ENCODE measurements around the gene FLT4.
"Not testable (repeated sequence)": the region's sequence is repeated elsewhere in the genome, so short reads cannot be mapped to it uniquely, and the experiment has no call there.

The FLT4 gene

DNA sequence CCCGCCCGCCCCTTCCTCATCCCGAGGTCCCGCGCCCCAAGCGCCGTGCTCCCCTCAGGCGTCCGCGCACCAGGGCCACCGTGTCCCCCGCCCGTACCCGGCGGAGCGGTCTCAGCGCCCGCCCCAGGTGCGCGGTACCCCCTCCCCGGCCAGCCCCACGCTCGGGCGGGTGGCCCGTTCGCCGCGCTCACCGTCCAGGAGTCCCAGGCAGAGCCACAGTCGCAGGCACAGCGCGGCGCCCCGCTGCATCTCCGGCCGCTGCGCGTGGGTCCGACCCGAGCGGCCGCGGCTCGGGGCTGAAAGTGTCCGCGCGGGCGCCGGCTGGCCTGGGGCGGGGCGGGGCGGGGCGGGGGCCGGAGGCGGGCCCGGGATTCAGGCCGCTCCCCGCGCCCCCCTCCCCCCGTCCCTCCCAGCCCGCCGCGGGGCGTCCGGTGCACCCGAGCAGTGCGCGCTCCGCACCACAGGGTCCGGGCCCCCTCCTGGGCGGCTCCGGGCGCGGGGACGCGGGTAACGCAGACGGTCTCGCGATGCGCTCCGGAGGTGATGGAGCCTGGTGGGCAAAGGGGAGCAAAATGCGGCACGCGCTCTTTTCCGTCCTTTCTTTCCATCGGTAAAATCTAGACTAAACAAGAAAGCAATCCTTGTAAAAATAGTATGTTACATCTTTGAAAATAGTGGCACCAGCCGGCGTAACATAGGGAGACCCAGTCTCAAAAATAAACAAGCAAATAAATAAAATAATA, at the start of gene FLT4:
FLT4 (minus strand) TSS at position 304 of the 743 bp plus-strand sequence; CDS start at position 249, 55 bp downstream.
- no peak for DNase-seq (ENCODE audit: low spot score)

DNA sequence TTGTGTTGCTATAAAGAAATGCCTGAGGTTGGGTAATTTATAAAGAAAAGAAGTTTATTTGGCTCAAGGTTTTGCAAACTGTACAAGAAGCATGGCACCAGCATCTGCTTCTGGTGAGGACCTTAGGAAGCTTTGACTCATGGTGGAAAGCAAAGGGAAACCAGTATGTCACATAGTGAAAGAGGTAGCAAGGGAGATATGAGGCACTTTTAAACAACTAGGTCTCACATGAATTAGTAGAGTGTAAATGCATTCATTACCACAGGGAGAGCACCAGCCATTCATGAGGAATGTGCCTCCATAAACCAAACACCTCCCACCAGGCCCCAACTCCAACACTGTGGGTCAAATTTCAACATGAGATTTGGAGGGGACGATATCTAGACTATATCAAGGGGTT, 49.6 kb upstream of the FLT4 start:
- no peak for DNase-seq (ENCODE audit: low spot score)

DNA sequence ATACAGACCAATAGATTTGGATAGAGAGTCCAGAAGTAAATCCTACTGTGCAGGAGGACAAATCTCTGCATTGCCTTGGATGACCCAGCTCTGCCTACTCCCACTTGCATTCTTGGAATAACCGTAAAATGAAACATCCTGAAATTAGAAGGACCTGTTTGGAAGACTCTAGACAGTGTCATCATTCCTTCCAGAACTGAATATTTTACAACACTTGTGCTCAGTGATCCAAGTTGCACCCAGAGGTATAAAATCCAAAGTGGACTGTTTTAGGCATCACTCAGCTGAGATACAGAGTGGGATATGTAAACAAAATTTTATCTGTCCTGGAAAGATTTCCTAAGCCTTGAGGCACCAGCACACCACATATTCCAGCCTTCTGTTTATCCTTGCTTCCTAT, 46.7 kb upstream of the FLT4 start:
- no peak for DNase-seq (ENCODE audit: low spot score)

DNA sequence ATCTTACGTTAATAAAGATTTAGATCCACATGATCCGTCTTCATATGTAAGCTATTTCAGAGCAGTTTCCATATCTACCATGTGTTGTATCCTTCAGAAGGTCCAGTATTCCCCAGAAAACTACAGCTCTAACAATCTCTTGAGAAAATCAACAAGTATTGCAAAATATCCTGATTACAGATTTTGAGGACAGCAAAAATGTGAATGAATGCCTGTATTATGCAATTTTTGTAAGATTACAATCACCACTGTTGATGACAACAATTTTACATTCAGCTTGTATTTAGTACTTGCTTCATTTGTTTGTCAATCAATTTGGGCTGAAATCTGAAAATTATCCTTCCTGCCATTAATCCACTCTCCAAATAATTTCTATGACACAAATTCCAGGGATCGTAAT, 43.0 kb upstream of the FLT4 start:
- DNase-seq (ENCODE audit: low spot score) = no peak

DNA sequence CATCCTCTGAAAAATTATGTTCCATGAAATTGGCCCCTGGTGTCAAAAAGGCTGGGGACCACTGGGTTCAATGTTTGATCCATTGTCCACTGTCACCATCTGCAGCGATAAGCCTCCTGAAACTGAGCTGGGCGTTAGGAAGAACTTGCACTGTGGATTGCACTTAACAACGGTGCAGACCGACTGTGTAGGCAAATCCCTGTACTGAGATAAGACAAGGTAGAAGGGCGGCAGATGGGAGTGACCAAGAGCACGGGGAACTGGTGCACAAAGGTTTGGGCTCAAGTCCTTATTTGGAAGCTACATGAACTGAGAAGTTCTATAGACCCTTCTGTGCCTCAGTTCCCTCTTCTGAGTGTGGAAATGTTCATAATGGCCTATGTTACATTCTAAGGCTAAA, 41.6 kb upstream of the FLT4 start:
- no peak for DNase-seq (ENCODE audit: low spot score)

DNA sequence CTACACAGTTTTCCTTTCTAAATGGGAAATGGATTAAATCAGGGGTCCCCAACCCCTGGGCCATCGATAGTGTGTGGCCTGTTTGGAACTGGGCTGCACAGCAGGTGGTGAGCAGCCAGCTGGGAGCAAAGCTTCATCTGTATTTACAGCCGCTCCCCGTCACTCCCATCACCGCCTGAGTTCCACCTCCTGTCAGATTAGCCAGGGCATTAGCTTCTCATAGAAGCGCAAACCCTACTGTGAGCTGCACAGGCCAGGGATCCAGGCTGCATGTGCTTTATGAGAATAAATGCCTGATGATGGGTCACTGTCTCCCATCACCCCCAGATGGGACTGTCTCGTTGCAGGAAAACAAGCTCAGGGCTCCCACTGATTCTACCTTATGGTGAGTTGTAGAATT, 41.2 kb upstream of the FLT4 start:
- DNase-seq (ENCODE audit: low spot score) = no peak

DNA sequence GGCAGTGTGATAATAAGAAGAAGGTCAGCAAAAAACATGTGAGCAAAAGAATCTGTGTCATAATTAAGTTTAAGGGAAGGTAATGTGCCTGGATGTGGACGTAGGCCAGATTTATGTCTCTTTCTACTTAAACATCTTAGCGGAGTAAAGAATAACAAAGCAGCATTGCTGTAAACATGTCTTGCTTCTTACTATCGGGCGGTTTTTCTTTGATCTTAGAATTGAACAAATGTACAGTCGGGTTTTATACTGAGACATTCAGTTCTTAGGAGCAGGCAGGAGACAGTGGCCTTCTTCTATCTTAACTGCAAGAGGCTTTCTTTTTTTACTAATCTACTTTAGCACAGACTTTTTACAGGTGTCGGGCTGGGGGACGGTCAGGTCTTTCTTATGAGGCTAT, 40.4 kb upstream of the FLT4 start:
- DNase-seq (ENCODE audit: low spot score) = no peak

DNA sequence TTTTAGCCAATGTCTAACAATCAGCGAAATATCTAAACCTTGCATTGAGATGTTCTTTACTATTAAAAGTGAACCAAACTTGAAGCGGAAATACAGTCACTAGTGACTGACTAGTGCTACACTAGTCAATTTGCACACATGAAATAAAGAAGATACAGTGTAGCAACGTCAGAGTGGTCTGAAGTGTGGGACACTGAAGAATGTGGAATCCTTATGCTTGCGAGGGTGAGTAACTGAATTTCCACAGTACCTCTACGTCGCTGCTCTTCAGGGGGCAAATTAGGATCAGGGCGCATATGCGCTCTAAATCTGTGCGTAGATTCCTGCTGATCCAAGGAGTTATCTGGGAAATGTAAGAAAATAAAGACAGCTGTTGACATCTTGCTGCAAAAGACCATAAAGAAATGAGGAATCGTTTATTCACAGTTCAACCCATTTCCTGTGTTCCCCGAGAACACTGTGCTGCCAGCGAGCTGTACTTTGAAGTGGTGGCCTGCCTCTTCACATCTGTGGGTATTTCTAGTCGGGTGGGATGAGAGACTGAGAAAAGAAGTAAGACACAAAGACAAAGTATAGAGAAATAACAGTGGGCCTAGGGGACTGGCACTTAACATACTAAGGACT, 39.8 kb upstream of the FLT4 start:
- no peak for DNase-seq (ENCODE audit: low spot score)

DNA sequence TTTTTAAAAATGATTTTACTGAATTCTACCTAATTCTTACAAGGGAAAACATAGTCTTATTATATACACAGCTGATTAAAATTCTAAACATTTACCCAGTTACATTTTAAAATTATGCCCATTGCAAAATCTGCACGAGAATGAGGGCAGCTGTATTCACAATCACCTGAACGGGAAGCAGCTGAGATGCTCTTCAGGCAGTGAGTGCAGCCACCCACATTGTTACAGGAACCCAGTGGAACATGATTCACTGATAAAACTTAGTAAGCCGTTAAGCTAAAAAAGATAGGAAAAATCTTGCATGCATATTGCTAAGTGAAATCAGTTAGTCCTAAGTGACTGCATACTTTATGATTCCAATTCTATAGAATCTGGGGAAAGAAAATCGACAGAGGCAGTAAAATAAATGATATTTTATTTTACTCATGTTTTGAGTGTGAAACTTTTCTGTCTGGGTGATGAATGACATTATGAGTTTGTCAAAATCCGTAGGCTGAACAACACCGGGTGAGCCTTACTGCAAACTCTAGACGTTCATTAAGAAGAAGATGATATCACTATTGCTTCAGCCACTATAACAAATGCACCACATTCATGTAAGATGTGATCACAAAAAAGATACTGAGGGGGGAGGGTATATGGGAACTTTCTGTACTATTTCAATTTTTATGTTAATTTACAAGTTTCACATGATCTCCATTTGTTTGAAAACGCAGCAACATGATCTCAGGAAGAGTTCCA, 39.1 kb upstream of the FLT4 start:
- DNase-seq (ENCODE audit: low spot score) = no peak

DNA sequence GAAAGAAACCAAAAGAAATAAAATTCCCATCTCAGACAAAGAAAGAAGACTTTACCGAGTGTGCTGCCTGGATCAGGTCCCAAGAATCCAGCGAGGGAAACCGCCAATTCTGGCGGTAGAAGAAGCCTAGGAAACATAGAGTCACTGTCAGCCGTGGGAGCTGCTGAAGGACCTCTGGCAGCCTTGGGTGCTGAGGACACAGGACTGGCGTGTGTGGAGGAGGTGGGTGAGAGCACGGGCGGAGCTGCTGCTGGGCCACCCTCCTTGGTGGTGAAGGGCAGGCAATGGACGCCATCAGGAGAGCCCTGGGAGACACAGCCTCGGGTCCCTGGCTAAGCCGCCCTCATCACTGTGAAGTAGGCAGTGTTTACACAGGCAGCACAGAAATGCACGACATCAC, 37.4 kb upstream of the FLT4 start:
- not testable (repeated sequence) for DNase-seq (ENCODE audit: low spot score)

DNA sequence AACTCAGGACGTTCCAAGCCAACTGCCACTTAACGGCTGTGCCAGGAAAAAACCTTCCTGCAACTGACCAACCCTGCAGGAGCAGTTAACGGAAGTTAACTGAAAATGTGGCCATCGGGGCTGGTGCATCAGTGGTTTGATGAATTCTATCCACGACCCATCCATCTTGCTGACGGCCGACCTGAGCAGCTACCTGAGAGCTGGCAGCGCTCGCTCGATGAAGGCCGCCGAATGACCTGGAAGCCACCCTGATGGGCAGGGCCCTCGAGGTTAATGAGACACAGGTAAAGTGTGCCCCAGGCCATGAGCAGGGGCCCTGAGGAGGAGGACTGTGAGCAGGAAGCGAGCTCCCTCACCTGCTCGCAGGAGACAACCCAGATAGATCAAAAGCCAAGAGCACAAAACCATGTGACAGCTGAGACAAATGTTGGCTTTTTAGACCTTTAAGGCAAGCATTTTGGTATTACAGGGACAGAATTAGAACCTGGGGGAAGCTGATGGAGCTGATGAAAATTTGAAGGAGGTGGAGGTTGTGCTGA, 35.3 kb upstream of the FLT4 start:
- DNase-seq (ENCODE audit: low spot score) = no peak

DNA sequence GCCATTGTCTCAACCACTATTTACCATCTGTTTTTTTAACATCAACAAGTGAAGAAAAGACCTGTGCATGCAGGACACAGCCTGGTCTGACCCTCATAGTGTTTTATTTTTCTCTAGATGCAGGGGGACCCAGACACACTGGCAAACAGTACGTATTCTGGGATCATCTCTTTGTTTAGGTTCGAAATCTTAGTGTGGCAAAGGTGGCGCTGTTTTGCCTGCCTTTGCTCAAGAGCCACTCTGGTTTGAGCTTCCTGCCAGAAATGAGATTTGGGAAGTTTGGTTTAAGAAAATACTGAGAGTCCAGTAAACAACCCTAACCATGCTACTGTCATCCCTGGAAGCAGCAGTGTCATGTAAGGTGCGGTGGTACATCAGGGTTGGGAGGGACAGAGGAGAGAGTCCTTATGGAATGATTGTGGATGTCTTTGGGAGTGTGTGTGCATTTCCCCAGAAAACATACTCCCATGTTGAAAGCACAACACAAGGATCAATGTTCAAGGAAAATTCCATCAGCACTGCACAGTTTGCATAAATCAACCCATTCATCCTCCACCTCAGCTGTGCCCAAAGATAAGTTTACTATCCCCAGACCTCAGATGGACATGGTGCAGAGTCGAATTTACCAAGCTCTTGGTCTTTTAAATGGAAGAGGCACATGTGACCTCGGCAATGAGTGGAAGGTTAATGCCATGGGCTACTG, 34.0 kb upstream of the FLT4 start:
- no peak for DNase-seq (ENCODE audit: low spot score)

DNA sequence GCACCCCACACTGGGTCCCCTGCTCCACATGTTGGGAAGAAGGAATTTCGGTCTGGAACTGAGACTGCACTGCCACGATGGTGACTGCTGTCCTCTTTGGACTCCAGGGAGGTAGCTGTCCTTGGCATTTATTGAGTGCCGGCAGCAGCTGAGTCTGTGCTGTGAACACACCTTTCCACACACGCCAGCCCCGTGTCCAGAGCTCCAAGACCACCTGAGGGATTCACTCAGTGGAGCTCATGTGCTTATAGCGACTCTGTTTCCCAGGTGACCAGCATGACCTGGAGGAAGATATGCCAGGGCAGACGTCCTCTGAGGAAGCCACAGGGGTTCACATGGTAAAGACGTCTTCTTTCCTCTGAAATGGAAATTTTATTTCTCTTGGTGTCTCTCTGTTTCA, 33.2 kb upstream of the FLT4 start:
- DNase-seq (ENCODE audit: low spot score) = no peak

DNA sequence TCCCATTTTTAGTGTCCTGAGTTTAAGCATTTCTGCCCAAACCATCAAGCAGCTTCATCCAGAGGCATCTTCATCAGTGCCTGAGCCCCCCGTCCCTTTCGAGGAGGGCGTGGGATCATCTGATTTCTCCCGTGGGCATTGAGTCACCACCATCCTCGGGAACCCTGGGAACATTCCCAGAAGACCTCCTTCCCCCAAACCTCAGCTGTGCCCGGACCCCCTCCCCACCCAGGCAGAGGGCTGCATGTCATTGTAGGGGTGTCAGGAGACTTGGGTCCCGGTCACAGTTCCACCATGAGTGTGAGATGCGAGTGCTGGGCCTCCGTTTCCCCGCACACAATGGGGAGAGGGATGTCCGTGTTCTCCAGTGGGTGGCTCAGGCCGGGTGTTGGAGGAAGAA, 32.6 kb upstream of the FLT4 start:
- not testable (repeated sequence) for DNase-seq (ENCODE audit: low spot score)

DNA sequence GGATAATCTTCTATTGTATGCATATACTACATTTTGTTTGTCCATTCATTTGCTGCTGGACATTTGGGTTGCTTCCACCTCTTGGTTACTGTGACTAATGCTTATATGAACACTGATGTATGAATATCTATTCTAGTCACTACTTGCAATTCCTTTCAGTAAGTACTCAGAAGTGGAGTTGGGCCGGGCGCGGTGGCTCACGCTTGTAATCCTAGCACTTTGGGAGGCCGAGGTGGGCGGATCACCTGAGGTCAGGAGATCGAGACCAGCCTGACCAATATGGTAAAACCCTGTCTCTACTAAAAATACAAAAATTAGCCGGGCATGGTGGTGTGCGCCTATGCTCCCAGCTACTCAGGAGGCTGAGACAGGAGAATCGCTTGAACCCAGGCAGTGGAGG, 28.9 kb upstream of the FLT4 start:
- DNase-seq (ENCODE audit: low spot score) = not testable (repeated sequence)

DNA sequence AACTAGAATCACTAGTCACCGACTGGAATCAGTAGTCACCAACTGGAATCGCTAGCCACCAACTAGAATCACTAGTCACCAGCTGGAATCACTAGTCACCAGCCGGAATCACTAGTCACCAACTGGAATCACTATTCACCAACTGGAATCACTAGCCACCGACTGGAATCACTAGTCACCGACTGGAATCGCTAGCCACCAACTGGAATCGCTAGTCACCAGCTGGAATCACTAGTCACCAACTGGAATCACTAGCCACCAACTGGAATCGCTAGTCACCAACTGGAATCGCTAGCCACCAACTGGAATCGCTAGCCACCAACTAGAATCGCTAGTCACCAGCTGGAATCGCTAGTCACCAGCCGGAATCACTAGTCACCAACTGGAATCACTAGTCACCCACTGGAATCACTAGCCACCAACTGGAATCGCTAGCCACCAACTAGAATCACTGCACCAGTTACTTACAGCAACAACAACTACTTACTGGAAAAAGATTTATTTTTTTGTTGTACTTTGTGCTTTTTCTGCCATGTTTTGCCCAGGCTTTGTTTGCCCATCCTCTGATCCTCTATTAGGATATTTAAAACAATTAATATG, 25.7 kb upstream of the FLT4 start:
- DNase-seq (ENCODE audit: low spot score) = no peak

DNA sequence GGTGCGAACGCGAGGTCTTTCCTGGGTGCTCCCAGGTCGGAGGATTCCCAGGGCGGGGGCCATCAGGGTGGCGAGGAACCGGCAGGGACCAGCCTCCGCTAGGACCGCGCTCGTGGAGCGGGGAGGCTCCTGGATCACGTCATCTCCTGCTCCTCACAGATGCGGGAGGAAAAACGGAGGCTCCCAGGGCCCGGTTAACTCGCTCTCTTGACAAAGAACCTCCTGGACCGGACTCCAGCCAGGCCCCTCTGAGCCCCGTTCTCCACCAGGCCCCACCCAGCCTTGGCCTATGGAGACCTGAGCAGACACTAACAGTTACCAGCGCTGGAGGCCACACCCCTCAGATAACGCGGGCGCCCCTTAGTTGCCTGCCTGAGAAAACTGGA, 24.7 kb upstream of the FLT4 start:
- not testable (repeated sequence) for DNase-seq (ENCODE audit: low spot score)

DNA sequence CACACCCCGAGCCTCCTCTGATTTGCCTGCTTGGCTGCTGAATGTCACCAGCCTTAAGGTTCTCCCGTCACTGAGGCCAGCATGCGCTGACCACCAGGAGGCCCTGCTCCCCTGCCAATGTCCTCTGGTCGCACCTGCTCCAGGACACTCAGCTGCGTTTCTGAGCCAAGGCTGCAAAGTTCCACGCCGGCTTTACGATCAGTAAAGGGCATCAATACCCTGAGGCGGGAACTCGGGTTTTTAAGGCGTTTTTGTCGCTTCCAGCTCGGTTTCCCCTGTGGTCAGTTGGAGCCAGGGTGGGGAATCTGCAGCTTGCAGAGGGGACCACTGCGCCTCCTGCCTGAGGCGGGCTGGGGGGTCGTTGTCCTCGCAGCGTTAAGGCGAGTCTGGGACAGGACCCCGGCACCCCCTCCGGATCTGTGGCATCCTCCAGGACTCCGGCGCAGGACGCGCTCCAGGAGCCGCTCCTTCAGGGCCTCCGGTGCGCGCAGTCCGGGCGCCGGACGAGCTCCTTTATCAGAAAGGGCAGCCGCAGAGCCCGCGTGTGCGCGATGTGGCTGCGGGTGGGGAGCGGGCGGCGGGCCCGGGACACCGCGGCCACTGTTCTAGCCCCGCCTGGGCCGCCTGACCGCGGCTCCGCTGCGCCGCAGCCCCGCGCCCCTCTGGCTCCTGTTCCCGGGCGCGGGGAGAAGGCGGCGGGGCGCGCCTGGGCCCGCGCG, 24.1 kb upstream of the FLT4 start:
- no peak for DNase-seq (ENCODE audit: low spot score)

DNA sequence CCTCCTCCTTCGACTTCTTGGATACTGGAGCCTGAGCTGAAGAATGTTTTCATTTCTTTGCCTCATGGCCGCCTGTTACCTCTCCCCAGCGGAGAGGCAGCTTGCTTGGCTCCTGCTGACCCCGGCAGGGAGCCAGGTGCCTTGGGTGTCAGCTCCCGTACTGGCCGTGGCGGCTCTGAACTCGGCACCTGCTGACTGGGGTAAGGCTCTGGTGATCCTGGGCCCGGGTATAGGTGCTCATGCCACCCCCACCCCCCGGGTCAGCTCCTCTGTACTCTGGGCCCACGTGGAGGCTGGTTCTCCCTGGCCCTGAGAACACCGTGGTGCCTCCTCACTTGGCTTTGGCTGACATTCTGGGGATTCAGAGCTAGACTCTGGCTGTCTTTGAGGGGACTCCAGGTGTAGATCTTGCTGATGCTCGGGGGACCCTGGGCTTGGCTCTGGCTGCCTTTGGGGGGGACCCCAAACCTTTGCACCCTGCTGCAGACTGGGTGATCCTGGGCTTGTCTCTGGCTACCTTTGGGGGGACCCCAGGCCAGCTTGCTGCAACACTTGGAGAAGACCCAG, 22.6 kb upstream of the FLT4 start:
- not testable (repeated sequence) for DNase-seq (ENCODE audit: low spot score)

DNA sequence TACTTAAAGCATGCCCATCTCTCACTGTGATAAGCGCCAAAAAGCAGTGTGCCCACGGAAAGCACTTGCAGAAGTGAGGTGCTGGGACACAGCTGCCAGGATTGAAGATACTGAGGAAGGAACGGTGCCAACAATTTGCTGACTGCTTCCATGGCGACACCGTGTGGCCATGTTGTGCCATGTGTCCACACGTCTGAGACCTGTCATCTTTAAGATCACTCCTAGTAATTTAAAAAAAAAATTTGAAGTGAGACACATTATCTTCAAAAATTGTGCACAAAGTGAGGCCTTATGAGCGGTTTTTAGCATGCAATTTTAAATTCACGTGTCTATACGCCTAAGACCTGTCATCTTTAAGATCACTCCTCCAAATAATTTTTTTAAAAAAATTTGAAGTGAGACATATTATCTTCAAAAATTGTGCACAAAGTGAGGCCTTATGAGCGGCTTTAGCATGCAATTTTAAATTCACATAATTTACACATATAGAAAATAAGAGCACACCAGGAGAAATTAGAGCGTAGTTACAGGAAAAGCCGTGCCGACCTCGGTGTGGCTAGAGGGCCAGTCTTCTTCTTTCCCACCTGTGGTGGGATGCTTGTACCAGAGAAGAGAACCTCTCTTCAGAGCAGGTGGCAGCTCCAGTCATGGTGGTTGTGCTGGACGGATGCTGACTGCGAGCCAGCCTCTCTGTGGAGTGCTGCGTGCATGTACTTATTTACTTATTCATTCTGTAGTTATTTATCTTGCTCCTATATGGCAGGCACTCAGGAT, 21.4 kb upstream of the FLT4 start:
- DNase-seq (ENCODE audit: low spot score) = peak; percentile 70
